GM12875 (cell line): ENCODE results near the gene CADPS2.

Experiments
- H3K4me3 ChIP-seq: one replicate; pipeline ENCODE4 v1.5.1; 2011; ENCODE audit warnings: low read depth, low read length, control low read depth
- TF ChIP-seq, protein P1 (sequence below): IDR thresholded peaks from 2 replicates; pipeline ENCODE4 v1.5.1; 2011; ENCODE audit warnings: low read depth, mild to moderate bottlenecking, control low read depth, inconsistent platforms, low read length, moderate library complexity, borderline replicate concordance; ENCODE audit not compliant: insufficient read depth

CADPS2 gene

DNA sequence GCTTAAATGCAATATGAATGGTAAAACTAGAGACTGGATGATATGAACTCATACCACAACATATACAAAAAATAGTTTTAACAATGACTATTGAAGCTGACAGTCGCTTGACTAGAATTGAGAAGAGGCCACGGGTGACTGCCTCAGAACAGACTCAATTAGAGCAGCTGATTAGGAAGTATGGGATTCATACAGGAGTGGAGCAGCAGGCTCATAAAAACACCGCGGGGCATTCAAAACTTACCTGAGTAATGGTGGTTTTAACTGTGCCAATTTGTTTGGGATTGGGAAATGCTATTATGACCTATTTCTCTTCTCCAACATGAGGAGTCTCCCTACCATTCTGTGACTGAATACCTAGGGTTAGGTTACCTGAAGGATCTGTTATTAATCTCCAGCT, 2.1 kb downstream of the CADPS2 start:
- H3K4me3 ChIP-seq: no peak overlapping the region
- TF ChIP-seq, protein P1, sequence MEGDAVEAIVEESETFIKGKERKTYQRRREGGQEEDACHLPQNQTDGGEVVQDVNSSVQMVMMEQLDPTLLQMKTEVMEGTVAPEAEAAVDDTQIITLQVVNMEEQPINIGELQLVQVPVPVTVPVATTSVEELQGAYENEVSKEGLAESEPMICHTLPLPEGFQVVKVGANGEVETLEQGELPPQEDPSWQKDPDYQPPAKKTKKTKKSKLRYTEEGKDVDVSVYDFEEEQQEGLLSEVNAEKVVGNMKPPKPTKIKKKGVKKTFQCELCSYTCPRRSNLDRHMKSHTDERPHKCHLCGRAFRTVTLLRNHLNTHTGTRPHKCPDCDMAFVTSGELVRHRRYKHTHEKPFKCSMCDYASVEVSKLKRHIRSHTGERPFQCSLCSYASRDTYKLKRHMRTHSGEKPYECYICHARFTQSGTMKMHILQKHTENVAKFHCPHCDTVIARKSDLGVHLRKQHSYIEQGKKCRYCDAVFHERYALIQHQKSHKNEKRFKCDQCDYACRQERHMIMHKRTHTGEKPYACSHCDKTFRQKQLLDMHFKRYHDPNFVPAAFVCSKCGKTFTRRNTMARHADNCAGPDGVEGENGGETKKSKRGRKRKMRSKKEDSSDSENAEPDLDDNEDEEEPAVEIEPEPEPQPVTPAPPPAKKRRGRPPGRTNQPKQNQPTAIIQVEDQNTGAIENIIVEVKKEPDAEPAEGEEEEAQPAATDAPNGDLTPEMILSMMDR: no peak

DNA sequence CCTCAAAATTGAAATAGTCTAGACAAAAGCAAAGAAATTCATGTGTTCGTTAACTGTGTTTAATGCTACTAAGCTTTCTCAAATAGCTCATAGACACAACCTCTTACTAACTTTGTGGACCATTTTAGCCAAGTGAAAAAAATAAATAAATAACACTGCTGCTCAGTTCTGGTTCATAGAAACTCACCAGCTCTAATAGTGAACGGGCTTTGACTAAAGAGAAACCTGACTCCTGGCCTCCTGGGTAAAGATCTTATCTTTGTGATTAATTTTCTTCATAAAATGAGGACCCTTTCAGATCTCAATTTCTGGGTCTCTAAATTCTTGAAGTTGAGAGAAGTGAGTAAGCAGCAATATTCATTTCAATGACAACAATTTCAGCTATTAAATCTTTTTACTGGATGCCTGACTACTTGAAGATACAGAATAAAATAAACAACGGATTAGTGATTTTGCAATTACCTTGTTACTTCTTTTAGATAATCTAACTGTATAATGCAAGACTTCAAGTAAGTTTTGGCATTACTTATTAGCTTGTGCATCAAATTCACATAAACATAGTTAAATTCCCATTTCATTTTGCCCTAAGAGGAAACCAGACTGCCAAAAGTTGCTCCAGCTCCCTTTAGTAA, 3.1 kb downstream of the CADPS2 start:
- H3K4me3 ChIP-seq: no peak overlapping the region
- TF ChIP-seq, protein P1: no peak

DNA sequence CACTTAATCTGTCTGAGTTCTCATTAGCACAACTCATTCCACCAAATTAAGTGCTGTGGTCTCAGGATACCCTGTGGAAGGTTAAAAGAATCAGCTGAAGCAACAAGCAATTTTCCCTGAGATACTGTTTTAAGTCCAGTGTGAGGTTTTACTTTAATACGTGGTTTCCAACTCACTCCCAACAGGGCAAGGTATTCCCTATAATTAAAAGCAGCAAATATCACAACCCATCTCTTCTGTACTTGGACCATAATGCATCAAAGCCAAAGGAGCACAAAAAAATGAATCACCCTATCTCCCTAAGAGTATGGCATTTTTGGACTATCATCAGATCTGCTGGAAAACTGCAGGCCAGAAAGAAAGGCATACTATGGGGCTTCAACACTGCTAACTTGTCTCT, 4.9 kb downstream of the CADPS2 start:
- no peak overlapping the region for H3K4me3 ChIP-seq
- TF ChIP-seq, protein P1: no peak

DNA sequence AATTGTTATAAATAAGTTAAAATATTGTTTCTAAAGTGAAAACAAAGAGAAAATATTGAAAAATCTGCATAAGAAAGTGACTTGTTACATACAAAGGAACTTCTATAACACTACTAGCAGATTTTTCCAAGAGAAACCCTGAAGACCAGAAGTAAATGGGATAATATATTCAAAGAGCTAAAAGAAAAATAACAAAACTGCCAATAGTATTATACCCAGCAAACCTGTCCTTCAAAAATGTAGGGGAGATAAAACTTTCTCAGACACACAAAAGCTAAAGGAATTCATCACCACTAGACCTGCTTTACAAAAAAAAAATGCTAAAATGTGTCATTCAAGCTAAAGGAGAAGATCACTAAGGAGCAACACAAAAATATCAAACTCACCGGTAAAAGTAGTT, 17.0 kb downstream of the CADPS2 start:
- TF ChIP-seq, protein P1: no peak

DNA sequence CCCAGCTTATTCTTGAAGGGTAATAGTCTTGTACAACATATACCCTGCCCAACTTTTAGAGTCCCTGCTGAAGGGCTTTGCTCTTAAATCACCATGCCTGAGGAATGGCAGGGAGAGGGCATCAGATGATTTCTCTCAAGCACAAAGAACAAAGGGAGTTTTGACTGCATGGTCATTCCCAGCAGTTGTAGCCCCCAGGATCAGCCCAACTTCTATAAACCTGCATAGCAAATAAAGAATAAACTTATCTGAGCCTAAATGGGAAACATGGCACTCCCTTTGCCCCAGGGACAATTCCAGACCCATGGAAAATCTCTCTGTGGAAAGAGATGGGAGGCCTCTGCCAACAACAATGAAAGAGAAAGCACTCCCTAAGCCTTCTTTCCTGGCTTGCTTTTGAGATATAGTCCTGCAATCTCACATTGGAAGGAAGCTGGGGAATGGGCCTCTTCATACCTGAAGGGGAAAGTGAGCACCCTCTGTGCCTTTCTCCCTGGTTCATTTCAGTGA, 18.7 kb downstream of the CADPS2 start:
- H3K4me3 ChIP-seq: no peak overlapping the region
- TF ChIP-seq, protein P1: no peak

More for the DNA sequence above, 17.0 kb downstream of the CADPS2 start:
- H3K4me3 ChIP-seq: no peak overlapping the region

DNA sequence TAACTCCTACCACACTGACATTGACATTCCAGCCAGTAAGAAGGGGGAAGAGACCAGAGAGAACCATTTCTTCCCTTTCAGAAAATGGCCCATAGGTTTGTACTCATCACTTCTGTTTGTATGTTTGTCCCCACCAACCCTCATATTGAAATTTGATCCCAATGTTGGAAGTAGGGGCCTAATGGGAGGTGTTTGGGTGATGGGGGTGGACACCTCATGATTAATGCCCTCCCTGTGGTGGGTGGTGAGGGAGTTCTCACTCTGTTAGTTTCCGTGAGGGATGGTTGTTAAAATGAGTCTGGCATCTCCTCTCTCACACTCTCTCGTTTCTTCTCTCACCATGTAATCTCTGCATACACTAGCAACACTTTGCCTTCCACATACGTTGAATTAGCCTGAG, 21.4 kb downstream of the CADPS2 start:
- TF ChIP-seq, protein P1: no peak
- H3K4me3 ChIP-seq: no peak overlapping the region

DNA sequence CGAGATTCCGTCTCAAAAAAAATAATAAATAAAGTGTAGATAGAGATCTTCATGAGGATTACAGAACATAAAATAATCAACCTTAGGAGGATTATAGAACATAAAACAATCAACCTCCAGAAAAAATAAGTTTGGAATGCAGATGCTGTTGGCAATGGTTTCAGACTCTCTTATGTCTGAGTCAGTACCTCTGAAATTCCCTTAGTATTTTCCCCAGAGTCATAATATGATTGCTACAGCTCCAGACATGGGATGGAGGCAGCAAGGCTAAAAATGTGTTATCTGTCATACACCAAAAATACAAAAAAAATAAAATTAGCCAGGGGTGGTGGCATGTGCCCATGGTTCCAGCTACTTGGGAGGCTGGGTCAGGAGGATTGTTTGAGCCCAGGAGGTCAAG, 22.2 kb downstream of the CADPS2 start:
- TF ChIP-seq, protein P1: no peak
- H3K4me3 ChIP-seq: no peak overlapping the region
